Measurements from ENCODE around the gene SYT6.
A peak's percentile ranks its signal among the peaks of the same experiment; 100 is the strongest.

The SYT6 gene

GRCh38 chr1:114154146-114154962, 685 bp upstream of the SYT6 start:
- DNase-seq: no peak

GRCh38 chr1:114152508-114153260, 985 bp downstream of the SYT6 start:
- peak; percentile 14 for DNase-seq

GRCh38 chr1:114152089-114152507, 1.6 kb downstream of the SYT6 start:
- no peak for DNase-seq

- DNase-seq: no peak
Measured at GRCh38 chr1:114150016-114150415, 3.7 kb downstream of the SYT6 start.

- DNase-seq: no peak
Measured at GRCh38 chr1:114149211-114149610, 4.5 kb downstream of the SYT6 start.

- no peak for DNase-seq
Measured at GRCh38 chr1:114145504-114146151, 8.0 kb downstream of the SYT6 start.

- DNase-seq: no peak
Measured at GRCh38 chr1:114144016-114144415, 9.7 kb downstream of the SYT6 start.

GRCh38 chr1:114139540-114139939, 14.1 kb downstream of the SYT6 start:
- DNase-seq: no peak

GRCh38 chr1:114137497-114137896, 16.2 kb downstream of the SYT6 start:
- DNase-seq: no peak

- no peak for DNase-seq
Measured at GRCh38 chr1:114135786-114136185, 17.9 kb downstream of the SYT6 start.

- DNase-seq: no peak
Measured at GRCh38 chr1:114134518-114134917, 19.2 kb downstream of the SYT6 start.

GRCh38 chr1:114133129-114133528, 20.5 kb downstream of the SYT6 start:
- no peak for DNase-seq

- no peak for DNase-seq
Measured at GRCh38 chr1:114131526-114132220, 22.0 kb downstream of the SYT6 start.

- DNase-seq: no peak
Measured at GRCh38 chr1:114130846-114131525, 22.7 kb downstream of the SYT6 start.

- DNase-seq: no peak
Measured at GRCh38 chr1:114130213-114130612, 23.5 kb downstream of the SYT6 start.

GRCh38 chr1:114128293-114128692, 25.4 kb downstream of the SYT6 start:
- no peak for DNase-seq

GRCh38 chr1:114126261-114127095, 27.2 kb downstream of the SYT6 start:
- DNase-seq: no peak

GRCh38 chr1:114124644-114125043, 29.0 kb downstream of the SYT6 start:
- DNase-seq: no peak

GRCh38 chr1:114122941-114123618, 30.6 kb downstream of the SYT6 start:
- DNase-seq: no peak

GRCh38 chr1:114118351-114118990, 35.2 kb downstream of the SYT6 start:
- DNase-seq: no peak

Measured in activated naive CD4-positive, alpha-beta T cell treated with anti-CD3 and anti-CD28 coated beads, Interleukin-2, amount 50 U/mL, for 16 hours (primary cell).